B cell (primary cell): ENCODE measurements around the gene SLC7A5. TPM values are rescaled to one million over a fixed set of nuclear protein-coding genes. Genes with fewer than 3 reads are reported as not detected.
"Not testable (repeated sequence)": the region's sequence is repeated elsewhere in the genome, so short reads cannot be mapped to it uniquely, and the experiment has no call there.

Experiments
- ATAC-seq: fragments of 200-7000 bp; cut with Tn5 transposase; one replicate; pipeline ENCODE4 v1.10.0; 2021; ENCODE audit warnings: low read depth, mild to moderate bottlenecking, moderate number of reproducible peaks, moderate library complexity
- CTCF ChIA-PET: fragments of 350-600 bp; sonication (Branson Sonifier 250); formaldehyde crosslinking; loops from one replicate; lab custom pipeline; 2021; ENCODE audit warnings: antibody characterized with exemption, inconsistent platforms; lab: Charles Lee
- POLR2A ChIA-PET: fragments of 350-600 bp; sonication (Branson Sonifier 250); formaldehyde crosslinking; loops from one replicate; lab custom pipeline; 2021; ENCODE audit warnings: antibody characterized with exemption; lab: Charles Lee
- DNase-seq: peaks from one replicate; pipeline ENCODE4 v3.0.0; 2013
- H2AFZ ChIP-seq: 2 replicates; pipeline ENCODE4 v1.6.1; 2012; ENCODE audit warnings: mild to moderate bottlenecking, low read depth, low read length; ENCODE audit not compliant: insufficient read depth, poor library complexity, severe bottlenecking
- H3K27ac ChIP-seq, 2 donors: 1 replicate in 1 of 2; 2 replicates in 1 of 2; pipeline ENCODE4 v1.5.1; 2012 to 2013; ENCODE audit warnings: low read length in 2 of 2, mild to moderate bottlenecking in 2 of 2, moderate library complexity in 1 of 2
- H3K27me3 ChIP-seq, 4 experiments: fragments of 200-600 bp in 1 of 4; sonication (generic) in 1 of 4; replicated peaks in 1 of 4; 1 replicate in 2 of 4; 2 replicates in 2 of 4; pipeline versions ENCODE4 v1.6.1 to v1.7.0; 2013 to 2016; ENCODE audit warnings: low read length in 3 of 4, mild to moderate bottlenecking in 2 of 4, mixed read lengths in 1 of 4, moderate library complexity in 1 of 4; ENCODE audit not compliant: insufficient read depth in 4 of 4, control insufficient read depth in 3 of 4; ENCODE audit errors: control extremely low read depth in 1 of 4
- H3K36me3 ChIP-seq, 2 experiments: replicated peaks in 1 of 2; 1 replicate in 1 of 2; 2 replicates in 1 of 2; pipeline versions ENCODE4 v1.6.1 to v1.7.1; 2013; ENCODE audit warnings: low read length in 1 of 2; ENCODE audit not compliant: insufficient read depth in 2 of 2, control insufficient read depth in 1 of 2; ENCODE audit errors: control extremely low read depth in 1 of 2, extremely low read depth in 1 of 2
- H3K4me1 ChIP-seq, 2 donors: fragments of 200-600 bp in 1 of 2; sonication (generic) in 1 of 2; 1 replicate in 1 of 2; 2 replicates in 1 of 2; pipeline versions ENCODE4 v1.5.1 to v1.6.1; 2013 to 2017; ENCODE audit warnings: low read length in 2 of 2; ENCODE audit not compliant: control insufficient read depth in 2 of 2, insufficient read depth in 2 of 2
- H3K4me2 ChIP-seq: replicated peaks from 2 replicates; pipeline ENCODE3; 2012; ENCODE audit warnings: mild to moderate bottlenecking, low read depth, low read length; ENCODE audit not compliant: poor library complexity, severe bottlenecking
- H3K4me3 ChIP-seq, 5 experiments: fragments of 200-600 bp in 1 of 5; sonication (generic) in 1 of 5; 1 replicate in 3 of 5; 2 replicates in 2 of 5; pipeline versions ENCODE4 v1.5.1 to v1.7.0; 2011 to 2016; ENCODE audit warnings: low read length in 4 of 5, mild to moderate bottlenecking in 4 of 5, low read depth in 2 of 5, control low read depth in 1 of 5, moderate library complexity in 1 of 5; ENCODE audit not compliant: insufficient read depth in 1 of 5; ENCODE audit errors: control extremely low read depth in 1 of 5, extremely low read depth in 1 of 5
- H3K79me2 ChIP-seq: fragments of 200-600 bp; sonication (generic); one replicate; pipeline ENCODE4 v1.6.0; 2016; ENCODE audit warnings: low read length; ENCODE audit not compliant: control insufficient read depth, insufficient read depth
- H3K9ac ChIP-seq: fragments of 200-600 bp; sonication (generic); 2 replicates; pipeline ENCODE4 v1.6.1; 2017; ENCODE audit warnings: mild to moderate bottlenecking, low read length, moderate library complexity
- H3K9me3 ChIP-seq, 3 donors: one replicate each; pipeline versions ENCODE4 v1.6.1 to v1.7.1; 2013; ENCODE audit warnings: low read length in 2 of 3; ENCODE audit not compliant: control insufficient read depth in 2 of 3, insufficient read depth in 1 of 3; ENCODE audit errors: control extremely low read depth in 1 of 3
- H4K20me1 ChIP-seq: 2 replicates; pipeline ENCODE4 v1.6.0; 2012; ENCODE audit warnings: mild to moderate bottlenecking, low read length; ENCODE audit not compliant: insufficient read depth, control insufficient read depth, poor library complexity, severe bottlenecking
- H3K27ac Mint-ChIP-seq: one replicate; pipeline ENCODE4 v1.8.0; 2021; ENCODE audit warnings: mixed read lengths
- H3K27me3 Mint-ChIP-seq: one replicate; pipeline ENCODE4 v1.8.0; 2021; ENCODE audit warnings: mixed read lengths
- H3K4me1 Mint-ChIP-seq: one replicate; pipeline ENCODE4 v1.8.0; 2021; ENCODE audit warnings: mixed read lengths
- H3K4me3 Mint-ChIP-seq: one replicate; pipeline ENCODE4 v1.8.0; 2021; ENCODE audit warnings: mixed read lengths
- H3K9me3 Mint-ChIP-seq: one replicate; pipeline ENCODE4 v1.8.0; 2022; ENCODE audit warnings: mixed read lengths; ENCODE audit not compliant: insufficient read depth
- WGBS: methylation state at CpG from one replicate; pipeline ENCODE4 v1.1.5; 2013; ENCODE audit warnings: missing lambda C conversion rate; ENCODE audit not compliant: insufficient coverage; 5-methylcytosine and 5-hydroxymethylcytosine counted together
- intact Hi-C: fragments of 100-400 bp; cut with micrococcal nuclease; formaldehyde crosslinking; loops from one replicate; pipeline ENCODE4 v1.10.0; 2022
- polyA plus RNA-seq: library from polyadenylated mRNA; depleted of rRNA; stranded (reverse); fragments of >200 nt; gene quantifications from 2 replicates; pipeline ENCODE4 v1.2.3, GENCODE V29; 2012
- total RNA-seq, 2 donors: library from RNA; stranded (reverse); fragments of 120-200 nt in 1 of 2; gene quantifications; 1 replicate in 1 of 2; 2 replicates in 1 of 2; pipeline versions ENCODE4 v1.2.3 to v1.2.4, GENCODE V29; 2013 to 2022

SLC7A5 gene
- total and polyA plus RNA-seq, 2 donors (not counting 1 experiment from before 2014, with no cell fraction given): 2.5 to 20.9 TPM

GRCh38 chr16:87869879-87870417 lies 641 bp upstream of the SLC7A5 start:
- ChIA-PET CTCF (interaction anchor here (1.4 to 13.1 kb wide), 5 partner anchors 20 to 88 kb away, joined by 3 to 498 read pairs (median 28); no protein-coding TSS in a partner anchor), POLR2A (interaction anchor here (1.4 to 2.8 kb wide), 3 partner anchors 60 to 90 kb away, joined by 4 to 30 read pairs (median 25); no protein-coding TSS in a partner anchor)
- not testable (repeated sequence) for H3K9me3 ChIP-seq, H3K27me3 Mint-ChIP-seq, H4K20me1 ChIP-seq, H3K27me3 ChIP-seq, H3K27ac ChIP-seq, H3K4me3 ChIP-seq, H3K9me3 Mint-ChIP-seq, ATAC-seq, DNase-seq, H3K79me2 ChIP-seq, H3K36me3 ChIP-seq, H3K9ac ChIP-seq
- Histone ChIP-seq H3K4me1 (peaks cover 5 to 25% of the 10 kb centered on the region in 2 donors), H3K4me2 (peak overlapping the region; percentile 76), H2AFZ (peak overlapping the region; percentile 47)
- intact Hi-C loops: loop anchor here (10.0 kb wide), 1 partner anchor 565 kb away; no protein-coding TSS in a partner anchor
- Mint-ChIP-seq H3K4me3 (peak overlapping the region; percentile 74), H3K27ac (peak overlapping the region; percentile 26), H3K4me1 (peaks cover 42% of the 10 kb centered on the region)
- WGBS: 90% methylated on average over 10 of the region's 18 CpGs

- DNase-seq: peak; percentile 52
- H3K79me2 ChIP-seq, intact Hi-C loops, H3K9me3 Mint-ChIP-seq, ATAC-seq, H3K36me3 ChIP-seq, H3K27me3 ChIP-seq, H4K20me1 ChIP-seq, H3K9me3 ChIP-seq, H3K27ac ChIP-seq, H3K27me3 Mint-ChIP-seq: not testable (repeated sequence)
- Mint-ChIP-seq H3K4me3 (peak overlapping the region; percentile 95), H3K27ac (peak overlapping the region; percentile 88), H3K4me1 (peaks cover 40% of the 10 kb centered on the region)
- CTCF ChIA-PET: interaction anchor here (0.6 to 13.1 kb wide), 7 partner anchors 12 to 86 kb away, joined by 3 to 498 read pairs (median 5); no protein-coding TSS in a partner anchor
- Histone ChIP-seq H3K4me2 (peak overlapping the region; percentile 76), H3K9ac (peak overlapping the region; percentile 66), H3K4me3 (peak overlapping the region; percentile 7 to 65 (median 59)), H2AFZ (peak overlapping the region; percentile 71), H3K4me1 (peaks cover 5 to 25% of the 10 kb centered on the region in 2 donors)
- 5% methylated on average over 30 of the region's 37 CpGs for WGBS
- POLR2A ChIA-PET: interaction anchor here (0.6 to 2.8 kb wide), 6 partner anchors 9 to 88 kb away, joined by 3 to 30 read pairs (median 5); no protein-coding TSS in a partner anchor
Measured at GRCh38 chr16:87868254-87869029, 865 bp downstream of the SLC7A5 start.

GRCh38 chr16:87865902-87866555 lies 3.3 kb downstream of the SLC7A5 start:
- H3K4me2 ChIP-seq, intact Hi-C loops, H3K27ac Mint-ChIP-seq, H3K4me3 ChIP-seq, H2AFZ ChIP-seq, H3K27ac ChIP-seq, H3K27me3 ChIP-seq, DNase-seq, H3K9ac ChIP-seq, H3K36me3 ChIP-seq, ATAC-seq, POLR2A ChIA-PET, H3K27me3 Mint-ChIP-seq, H4K20me1 ChIP-seq, H3K9me3 Mint-ChIP-seq, H3K9me3 ChIP-seq: not testable (repeated sequence)
- Histone ChIP-seq H3K79me2 (peaks cover 17% of the 10 kb centered on the region), H3K4me1 (peaks cover 5 to 20% of the 10 kb centered on the region in 2 donors)
- 73% methylated on average over 14 of the region's 16 CpGs for WGBS
- peak overlapping the region; percentile 52 for H3K4me3 Mint-ChIP-seq
- CTCF ChIA-PET: interaction anchor here (2.6 to 13.1 kb wide), 3 partner anchors 16 to 84 kb away, joined by 11 to 498 read pairs (median 15); no protein-coding TSS in a partner anchor
- H3K4me1 Mint-ChIP-seq: peaks cover 34% of the 10 kb centered on the region
